IPS-11a (cell line): Measurements from ENCODE around the gene ABLIM2.

ENCODE experiments used
- H3K4me3 ChIP-seq: one replicate; pipeline ENCODE4 v1.5.1; 2013; ENCODE audit warnings: low read depth, low read length, control low read depth

Gene ABLIM2

DNA sequence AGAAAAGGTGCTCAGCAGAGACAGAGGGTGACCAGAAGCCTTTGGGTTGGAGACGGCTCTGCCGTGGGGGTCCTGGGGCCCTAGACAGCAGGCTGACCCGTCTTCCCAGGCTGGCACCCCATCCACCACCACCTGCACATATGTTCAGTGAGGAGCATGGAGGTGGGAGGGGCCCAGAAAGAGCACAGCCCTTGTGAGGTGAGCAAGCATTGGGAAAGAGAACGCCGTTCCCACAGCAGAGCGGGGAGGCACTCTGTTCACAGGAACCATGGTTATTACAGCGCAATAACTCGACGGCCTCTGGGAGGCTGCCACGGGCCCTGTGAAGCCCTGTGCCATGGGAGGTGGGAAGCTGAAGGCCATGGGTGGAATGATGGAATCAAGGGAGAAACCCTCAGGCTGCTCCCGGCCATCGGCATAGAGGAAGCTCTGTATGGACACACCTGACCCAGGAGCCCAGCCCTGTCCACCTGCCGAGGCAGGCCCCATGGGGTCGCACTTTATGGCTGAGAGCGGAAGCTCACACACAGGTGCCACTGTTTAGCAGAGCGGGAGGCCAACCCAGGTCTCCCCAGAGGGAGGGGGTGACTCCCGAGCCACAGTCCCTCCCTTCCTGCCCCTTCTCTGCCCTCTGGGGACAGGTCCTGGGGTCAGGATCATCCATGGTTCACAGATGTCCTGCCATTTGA is 125.4 kb downstream of the ABLIM2 start:
- H3K4me3 ChIP-seq, result no peak overlapping the region

- no peak overlapping the region for H3K4me3 ChIP-seq
These were observed 126.2 kb downstream of the ABLIM2 start for GRCh38 chr4:8032381-8032780.

DNA sequence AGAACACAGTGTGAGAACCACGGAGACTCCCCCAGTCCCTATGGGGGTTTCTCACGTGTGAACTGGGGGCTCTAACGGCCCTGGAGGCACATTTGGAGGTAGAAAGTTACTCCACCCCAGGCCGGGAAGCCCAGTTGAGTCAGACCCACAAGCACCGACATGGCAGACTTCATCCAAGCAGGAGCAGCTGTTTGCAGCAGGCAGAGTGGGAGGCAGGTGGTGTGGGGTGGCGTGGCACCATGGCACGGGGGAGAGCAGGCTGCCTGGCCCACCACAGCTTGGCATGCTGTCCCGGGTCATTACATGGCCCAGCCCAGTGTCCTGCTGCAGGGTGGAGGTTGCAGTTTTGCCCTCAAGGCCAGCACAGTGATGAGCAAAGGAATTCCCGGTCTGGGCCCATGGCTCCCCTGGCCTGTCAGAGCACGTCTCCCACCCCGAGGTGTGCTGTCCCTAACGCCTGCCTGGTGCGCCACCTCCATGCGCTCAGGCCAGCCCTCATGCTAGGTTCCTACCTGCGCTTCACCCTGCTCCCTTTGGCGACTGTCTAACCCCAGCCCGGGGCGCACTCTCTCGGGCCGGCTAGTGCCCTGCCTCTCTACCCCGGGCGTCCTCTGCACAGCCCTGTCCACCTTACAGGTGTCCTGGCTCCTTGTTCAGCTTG is 128.4 kb downstream of the ABLIM2 start:
- H3K4me3 ChIP-seq, result no peak overlapping the region

DNA sequence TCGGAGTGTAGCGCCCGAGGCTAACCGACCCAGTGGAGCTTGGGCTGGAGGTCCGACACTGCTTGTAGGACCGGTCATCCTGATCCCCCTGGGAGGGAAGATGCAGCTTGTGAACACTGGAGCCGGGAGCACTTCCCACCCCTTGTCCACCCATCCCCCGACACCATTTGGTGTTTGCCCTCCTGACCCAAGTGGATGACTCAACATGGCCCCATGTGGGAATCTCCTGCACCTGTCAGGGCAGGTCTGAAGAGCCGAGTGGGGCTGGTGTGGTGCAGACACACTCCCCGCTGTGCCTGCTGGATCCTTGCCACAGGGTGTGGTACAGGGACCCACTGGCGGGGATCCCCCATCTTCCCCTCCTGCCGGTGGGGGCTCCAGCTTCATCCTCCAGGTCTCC is 128.9 kb downstream of the ABLIM2 start:
- no peak overlapping the region for H3K4me3 ChIP-seq

DNA sequence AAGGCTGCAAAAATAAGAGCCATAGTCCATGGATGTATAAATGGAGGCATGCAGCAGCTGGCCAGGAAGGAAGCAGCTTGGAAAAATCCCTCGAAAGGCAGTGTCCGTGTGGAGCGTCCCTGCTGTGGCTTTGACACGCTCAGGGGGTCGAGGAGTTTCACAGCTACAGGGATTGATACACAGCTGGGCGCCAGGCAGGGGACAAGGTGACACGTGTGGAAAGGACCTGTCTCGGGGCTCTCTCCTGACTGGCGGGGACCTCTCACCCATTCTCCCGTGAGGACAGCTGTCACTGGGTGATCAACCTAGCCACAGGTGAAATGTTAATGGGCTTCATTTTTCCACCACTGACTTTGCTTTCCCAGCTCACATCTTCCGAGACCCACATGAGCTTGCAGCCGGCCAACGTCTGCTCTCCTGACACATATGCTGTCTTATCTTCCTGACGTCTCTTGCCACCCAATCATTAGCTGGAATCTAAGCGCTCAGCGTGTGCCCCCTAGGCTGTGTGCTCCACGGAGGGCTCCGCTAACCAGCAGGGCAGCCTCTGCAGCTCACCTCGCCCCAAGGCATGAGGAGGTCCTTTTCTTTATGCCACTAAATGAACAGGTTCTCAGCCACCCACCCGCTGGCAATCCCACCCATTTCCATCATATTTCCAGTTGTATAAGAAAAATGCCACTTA is 129.6 kb downstream of the ABLIM2 start:
- H3K4me3 ChIP-seq, result no peak overlapping the region

DNA sequence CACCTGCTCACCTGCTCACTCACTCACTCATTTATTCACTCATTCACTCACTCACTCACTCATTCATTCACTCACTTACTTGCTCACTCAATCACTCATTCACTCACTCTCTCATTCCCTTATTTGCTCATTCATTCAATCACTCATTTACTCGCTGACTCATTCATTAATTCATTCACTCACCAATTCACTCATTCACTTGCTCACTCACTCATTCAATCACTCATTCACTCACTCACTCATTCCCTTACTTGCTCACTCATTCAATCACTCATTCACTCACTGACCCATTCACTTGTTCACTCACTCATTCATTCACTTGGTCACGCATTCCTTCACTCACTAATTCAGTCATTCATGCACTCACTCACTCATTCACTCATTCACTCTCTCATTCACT is 130.2 kb downstream of the ABLIM2 start:
- no peak overlapping the region for H3K4me3 ChIP-seq

DNA sequence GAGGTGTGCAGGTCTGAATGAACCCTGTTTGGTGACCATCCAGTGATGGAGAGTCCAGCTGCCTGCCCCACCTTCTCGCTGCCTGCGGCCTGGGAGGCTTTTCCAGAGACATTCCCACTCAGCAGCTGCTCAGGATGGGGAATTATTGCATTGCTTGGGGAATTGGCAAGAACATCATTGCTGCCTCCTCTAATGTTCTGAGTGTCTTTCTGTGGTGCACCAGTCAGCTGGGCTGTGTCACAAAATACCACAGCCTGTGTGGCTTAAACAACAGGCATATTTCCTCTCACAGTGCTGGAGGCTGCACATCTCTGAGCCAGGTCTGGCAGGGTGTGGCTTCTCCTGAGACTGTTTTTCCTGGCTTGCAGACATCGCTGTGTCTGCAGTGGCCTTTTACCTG is 132.2 kb downstream of the ABLIM2 start:
- H3K4me3 ChIP-seq, result no peak overlapping the region

- H3K4me3 ChIP-seq, result no peak overlapping the region
These were observed 132.9 kb downstream of the ABLIM2 start for GRCh38 chr4:8025668-8026067.

DNA sequence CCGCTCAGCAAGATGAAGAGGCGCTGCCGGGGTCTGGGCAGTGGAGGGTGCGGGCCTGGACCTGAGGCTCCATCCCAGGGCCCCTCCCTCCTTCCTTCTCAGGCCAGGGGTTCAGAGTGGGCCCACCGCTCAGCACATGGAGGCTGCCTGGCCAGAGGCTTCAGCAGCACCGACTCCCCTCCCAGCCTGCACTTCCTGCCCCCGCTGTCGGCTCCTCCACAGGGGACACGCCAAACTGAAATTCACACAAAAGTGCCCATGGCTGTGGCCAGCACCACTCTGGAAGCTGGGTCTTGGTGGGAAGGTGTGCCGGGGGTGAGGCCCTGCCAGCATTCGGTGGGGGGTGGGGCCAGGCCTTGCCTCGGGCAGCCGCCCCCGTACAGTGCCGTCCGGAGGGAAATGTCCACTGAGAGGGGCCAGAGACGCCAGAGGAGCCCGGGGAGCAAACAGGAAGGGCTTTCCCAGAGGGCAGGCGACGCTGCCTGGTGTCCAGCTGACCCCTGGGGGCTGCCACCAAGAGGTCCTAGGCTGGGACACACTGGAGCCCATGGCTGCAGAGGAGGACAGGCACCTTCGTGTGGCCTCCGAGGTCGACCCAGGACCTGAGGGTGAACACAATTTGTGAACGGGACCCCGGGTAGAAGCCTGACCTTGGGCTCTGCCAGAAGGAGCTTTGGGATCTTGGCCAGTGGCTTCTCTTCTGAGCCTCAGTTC is 134.4 kb downstream of the ABLIM2 start:
- no peak overlapping the region for H3K4me3 ChIP-seq

GRCh38 chr4:8023696-8024033 is 134.9 kb downstream of the ABLIM2 start:
- H3K4me3 ChIP-seq, result no peak overlapping the region

GRCh38 chr4:8022767-8023695 is 135.6 kb downstream of the ABLIM2 start:
- no peak overlapping the region for H3K4me3 ChIP-seq

DNA sequence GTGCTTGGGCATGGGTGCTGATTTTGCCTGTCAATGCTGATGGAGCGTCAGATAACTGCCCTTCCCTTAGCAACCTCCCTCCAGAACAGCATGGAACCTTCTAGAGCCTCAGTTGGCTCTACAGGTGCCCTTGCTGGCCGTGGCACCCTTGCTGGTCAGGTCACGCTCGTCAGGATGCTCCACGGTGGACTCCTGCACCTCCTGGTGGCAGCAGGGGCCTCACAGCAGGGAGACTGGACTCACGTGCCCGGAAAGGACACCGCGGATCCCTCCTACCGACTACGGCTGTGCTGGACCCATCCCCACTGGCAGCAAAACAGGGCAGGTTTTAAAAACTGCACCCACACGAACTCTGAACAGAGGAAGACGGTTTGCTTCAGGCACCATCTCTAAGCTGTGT is 136.8 kb downstream of the ABLIM2 start:
- H3K4me3 ChIP-seq, result no peak overlapping the region

DNA sequence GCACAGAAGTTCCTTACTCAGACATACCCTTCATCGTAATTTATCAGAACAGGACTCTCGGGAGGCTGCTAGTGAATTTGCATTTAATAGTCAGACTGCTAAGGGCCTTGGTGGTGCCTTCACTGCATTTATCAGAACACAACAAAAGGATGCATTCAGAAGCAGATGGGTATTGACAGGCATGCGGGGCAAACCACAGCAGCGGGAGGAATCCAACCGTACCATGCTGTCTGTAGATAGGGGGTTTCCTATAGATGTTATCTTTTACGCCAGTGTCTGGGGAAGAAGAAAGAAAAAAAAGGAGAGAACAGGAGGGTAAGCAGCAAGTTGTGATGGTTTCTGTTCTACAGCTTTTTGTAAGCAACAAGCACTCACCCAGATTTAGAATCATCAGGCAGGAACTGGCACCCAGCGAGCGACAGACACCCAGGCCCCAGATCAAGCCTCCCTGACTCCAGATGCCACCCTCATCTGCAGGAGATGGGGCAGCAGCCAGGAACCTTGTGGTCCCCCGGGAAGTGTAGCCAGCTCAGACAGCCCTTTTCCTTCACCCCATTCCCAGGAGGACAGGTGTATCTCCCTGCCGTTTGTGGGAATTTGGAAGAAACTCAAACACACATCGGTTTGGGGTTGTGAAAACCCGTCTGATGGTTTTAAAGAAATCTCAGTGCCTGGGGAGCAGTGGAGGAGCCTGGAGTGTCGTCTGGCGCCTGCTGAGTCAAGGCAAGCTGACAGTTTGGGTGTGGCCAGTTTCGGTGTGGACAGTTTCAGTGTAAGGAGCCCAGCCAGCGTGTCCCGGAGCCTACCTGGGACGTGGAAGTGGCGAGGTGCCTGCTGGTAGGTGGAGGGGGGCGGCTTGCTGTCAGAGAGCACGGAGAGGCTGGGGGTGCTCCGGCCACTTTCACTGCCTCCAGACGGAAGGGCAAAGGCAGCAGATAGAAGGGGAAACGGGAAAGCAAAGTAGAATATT is 138.9 kb downstream of the ABLIM2 start:
- H3K4me3 ChIP-seq, result no peak overlapping the region

- H3K4me3 ChIP-seq, result no peak overlapping the region
These were observed 142.1 kb downstream of the ABLIM2 start for GRCh38 chr4:8016527-8016926.

GRCh38 chr4:8015512-8015911 is 143.1 kb downstream of the ABLIM2 start:
- H3K4me3 ChIP-seq, result no peak overlapping the region

DNA sequence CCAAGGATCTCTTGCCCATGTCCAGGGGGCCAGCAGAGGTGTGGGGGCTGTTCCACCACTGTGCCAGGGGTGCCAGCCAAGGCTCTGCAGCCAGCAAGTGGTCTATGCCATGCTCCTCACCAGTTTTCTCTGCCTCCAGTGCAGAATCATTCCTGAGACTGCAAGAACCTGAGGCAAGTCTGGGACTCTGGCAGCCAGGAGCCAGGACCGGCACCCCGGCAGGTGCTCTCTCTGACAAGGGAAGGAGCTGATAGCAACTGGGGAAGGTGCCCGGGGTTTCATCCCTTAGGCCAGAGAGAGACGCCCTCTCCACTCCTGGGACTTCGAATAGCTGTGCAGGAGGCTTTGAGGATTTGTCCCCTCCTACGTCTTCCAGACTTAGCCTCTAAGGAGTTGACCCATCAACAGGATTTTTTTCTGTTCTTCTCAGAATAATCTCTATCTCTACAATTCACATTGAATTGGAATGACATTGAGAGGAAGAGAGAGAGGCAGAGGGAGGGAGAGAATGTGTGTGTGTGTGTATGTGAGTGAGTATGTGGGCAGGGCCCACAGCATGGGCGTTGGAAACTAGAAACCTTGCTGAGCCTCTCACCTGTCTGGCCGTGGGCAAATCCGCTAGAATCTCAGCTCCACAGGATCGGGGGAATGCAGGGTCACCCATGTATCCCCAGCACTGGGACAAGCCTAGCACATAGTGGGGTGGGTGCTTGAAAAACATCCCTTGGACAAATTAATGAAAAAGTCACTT is 144.5 kb downstream of the ABLIM2 start:
- H3K4me3 ChIP-seq, result no peak overlapping the region

GRCh38 chr4:8012517-8012916 is 146.1 kb downstream of the ABLIM2 start:
- no peak overlapping the region for H3K4me3 ChIP-seq

- H3K4me3 ChIP-seq, result no peak overlapping the region
These were observed 148.0 kb downstream of the ABLIM2 start for GRCh38 chr4:8010618-8011017.
